ENCODE measurements around the gene DMPK. TPM values are rescaled to one million over a fixed set of nuclear protein-coding genes. Genes with fewer than 3 reads are reported as not detected.
"Not testable (repeated sequence)": the region's sequence is repeated elsewhere in the genome, so short reads cannot be mapped to it uniquely, and the experiment has no call there.

The DMPK gene
- total RNA-seq, 1 experiment from 2014 or later: 18.3 TPM

DNA sequence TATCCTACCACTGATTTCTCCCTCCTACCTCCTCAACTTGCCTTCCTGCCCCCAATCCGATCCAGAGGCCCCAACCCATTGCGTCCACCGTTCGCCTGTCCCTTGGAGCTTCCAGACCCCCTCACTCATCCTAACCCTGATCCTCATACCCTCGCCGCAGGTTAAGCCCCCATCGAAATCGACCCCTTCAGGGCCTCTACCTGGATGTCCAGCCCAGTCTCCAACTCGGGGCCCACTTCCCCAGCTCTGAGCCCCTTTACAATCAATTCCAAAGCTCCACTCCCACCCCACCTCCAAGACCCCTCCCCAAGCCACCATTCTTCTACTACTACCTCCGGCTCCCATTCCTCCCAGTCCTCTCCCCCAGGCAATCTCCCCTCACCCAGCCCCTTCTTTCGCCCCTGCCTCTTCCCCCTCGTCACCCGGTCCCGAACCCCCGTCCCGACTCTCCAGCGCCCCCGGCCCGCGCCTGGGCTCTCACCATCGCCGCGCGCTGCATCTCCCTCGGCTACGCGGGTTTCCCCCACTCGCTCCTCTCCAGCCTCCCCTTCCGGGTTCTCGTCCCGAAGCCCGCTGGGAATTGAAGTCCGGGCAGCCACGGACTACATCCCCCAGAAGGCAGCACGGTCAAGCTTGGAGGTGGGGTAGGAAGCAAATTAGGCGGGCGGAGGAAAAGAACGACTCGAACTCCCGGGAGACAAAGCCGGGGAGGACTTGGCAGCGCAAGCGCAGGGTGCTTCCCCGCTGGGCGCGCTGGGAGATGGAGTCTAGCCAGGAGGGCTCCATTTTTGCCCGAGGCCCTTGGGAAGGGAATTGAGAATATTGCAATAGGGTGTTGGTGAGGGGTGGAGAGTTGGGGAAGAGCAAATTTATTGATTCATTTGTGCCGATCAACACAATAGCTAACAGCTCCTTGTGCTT, 51.7 kb downstream of the DMPK start, which contains the start of gene FBXO46:
Gene FBXO46 (minus strand): TSS at position 529 of the 921 bp plus-strand sequence. CDS start 17,401 bp downstream, outside the sequence.
- POLR2A ChIA-PET (ENCODE audit: unreplicated experiment): interaction anchor here (0.6 to 0.9 kb wide), 3 partner anchors 39 to 1619 kb away, joined by 4 to 22 read pairs (median 10); partner anchors contain the start of gene SIX5

DNA sequence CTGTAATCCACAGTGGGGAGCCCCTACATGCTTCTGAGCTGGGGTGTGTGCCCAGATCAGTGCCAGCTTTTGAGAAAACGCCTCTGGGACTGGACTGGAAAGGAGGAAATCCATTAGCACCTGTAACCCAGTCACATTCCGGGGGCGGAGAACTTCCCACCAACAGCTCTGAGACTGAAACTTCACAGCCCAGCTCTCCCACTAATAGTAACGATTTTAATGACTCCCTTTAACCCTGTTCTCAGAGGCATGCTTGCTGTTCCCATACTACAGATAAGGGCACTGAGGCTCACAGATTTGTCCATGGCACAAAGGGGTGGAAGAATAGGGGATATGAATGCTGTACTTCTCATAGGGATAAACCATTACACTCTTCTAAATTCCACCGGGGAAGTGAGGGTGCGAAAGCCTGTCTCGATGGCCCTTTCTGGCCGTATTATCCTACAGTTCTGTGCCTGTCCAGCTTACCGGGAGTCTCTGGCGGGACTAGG, 52.4 kb downstream of the DMPK start:
- Histone ChIP-seq H3K4me2 (ENCODE audit: low read length) (peak overlapping the region; percentile 83), H3K4me1 (ENCODE audit: insufficient read depth, low read length) (no peaks in the 10 kb centered on the region), H3K36me3 (ENCODE audit: low read depth, low read length) (no peaks in the 10 kb centered on the region), H2AFZ (ENCODE audit: low read length) (peak overlapping the region; percentile 41; the same call in 1 of the 2 replicates), H4K20me1 (ENCODE audit: low read length) (no peaks in the 10 kb centered on the region), H3F3A (ENCODE audit: low read length, unreplicated experiment) (no peaks in the 10 kb centered on the region), H3K4me3 (ENCODE audit: low read length) (peak overlapping the region; percentile 86), H3K27ac (ENCODE audit: low read length) (no peak overlapping the region), H3K27me3 (ENCODE audit: low read length) (no peaks in the 10 kb centered on the region), H3K79me2 (ENCODE audit: low read length) (peaks cover 59% of the 10 kb centered on the region), H3K9me3 (ENCODE audit: low read length) (no peaks in the 10 kb centered on the region), H3K9me2 (replicated peaks; ENCODE audit: low read length) (no peaks in the 10 kb centered on the region), H3K9ac (ENCODE audit: low read length) (peak overlapping the region; percentile 87)
- intact Hi-C loops (cut with micrococcal nuclease): no loop called here
- TF ChIP-seq EZH2 (IDR thresholded peaks at IDR 0.05; ENCODE audit: low read length, unreplicated experiment) (no peak), EZH2phosphoT487 (IDR thresholded peaks at IDR 0.05; ENCODE audit: borderline replicate concordance, low read length) (no peak)
- DNase-seq: no peak
- BruUV-seq (replicated peaks): TSS peak; percentile 43
- CTCF ChIA-PET: no interaction called here
- peak; percentile 7; the same call in 1 of the 2 replicates for ATAC-seq
- POLR2A ChIA-PET (ENCODE audit: unreplicated experiment): no interaction called here

More for the DNA sequence above, 51.7 kb downstream of the DMPK start, which contains the start of gene FBXO46:
- peak within 1 kb of the TSS; percentile 65 for H2AFZ ChIP-seq (ENCODE audit: low read length)
- no peaks in the 10 kb centered on the region for H3K27me3 ChIP-seq (ENCODE audit: low read length)
- no peaks in the 10 kb centered on the region for H3K9me2 ChIP-seq (replicated peaks; ENCODE audit: low read length)
- CTCF ChIA-PET: interaction anchor here (0.6 kb wide), 2 partner anchors 14 to 86 kb away, joined by 5 to 9 read pairs; no protein-coding TSS in a partner anchor
- H3K9me3 ChIP-seq (ENCODE audit: low read length): no peaks in the 10 kb centered on the region
- H3K4me1 ChIP-seq (ENCODE audit: insufficient read depth, low read length): no peaks in the 10 kb centered on the region
- H3K79me2 ChIP-seq (ENCODE audit: low read length): peaks cover 51% of the 10 kb centered on the region
- intact Hi-C loops (cut with micrococcal nuclease): no loop called here
- peak; percentile 95 for DNase-seq
- no peak within 1 kb of the TSS for H3K27ac ChIP-seq (ENCODE audit: low read length)
- no peak for TF ChIP-seq EZH2phosphoT487 (IDR thresholded peaks at IDR 0.05; ENCODE audit: borderline replicate concordance, low read length)
- TF ChIP-seq, protein P1, sequence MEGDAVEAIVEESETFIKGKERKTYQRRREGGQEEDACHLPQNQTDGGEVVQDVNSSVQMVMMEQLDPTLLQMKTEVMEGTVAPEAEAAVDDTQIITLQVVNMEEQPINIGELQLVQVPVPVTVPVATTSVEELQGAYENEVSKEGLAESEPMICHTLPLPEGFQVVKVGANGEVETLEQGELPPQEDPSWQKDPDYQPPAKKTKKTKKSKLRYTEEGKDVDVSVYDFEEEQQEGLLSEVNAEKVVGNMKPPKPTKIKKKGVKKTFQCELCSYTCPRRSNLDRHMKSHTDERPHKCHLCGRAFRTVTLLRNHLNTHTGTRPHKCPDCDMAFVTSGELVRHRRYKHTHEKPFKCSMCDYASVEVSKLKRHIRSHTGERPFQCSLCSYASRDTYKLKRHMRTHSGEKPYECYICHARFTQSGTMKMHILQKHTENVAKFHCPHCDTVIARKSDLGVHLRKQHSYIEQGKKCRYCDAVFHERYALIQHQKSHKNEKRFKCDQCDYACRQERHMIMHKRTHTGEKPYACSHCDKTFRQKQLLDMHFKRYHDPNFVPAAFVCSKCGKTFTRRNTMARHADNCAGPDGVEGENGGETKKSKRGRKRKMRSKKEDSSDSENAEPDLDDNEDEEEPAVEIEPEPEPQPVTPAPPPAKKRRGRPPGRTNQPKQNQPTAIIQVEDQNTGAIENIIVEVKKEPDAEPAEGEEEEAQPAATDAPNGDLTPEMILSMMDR (conservative IDR thresholded peaks at IDR 0.05; ENCODE audit: low read depth, low read length): 0 out of 2 replicates have a peak, but pooled peaks have one; percentile 19
- no peak for TF ChIP-seq EZH2 (IDR thresholded peaks at IDR 0.05; ENCODE audit: low read length, unreplicated experiment)
- no TSS peak for BruUV-seq (replicated peaks)
- ATAC-seq: peak; percentile 99
- H3K4me3 ChIP-seq (ENCODE audit: low read length): peak within 1 kb of the TSS; percentile 86
- no peaks in the 10 kb centered on the region for H4K20me1 ChIP-seq (ENCODE audit: low read length)
- H3F3A ChIP-seq (ENCODE audit: low read length, unreplicated experiment): no peaks in the 10 kb centered on the region
- H3K9ac ChIP-seq (ENCODE audit: low read length): peak within 1 kb of the TSS; percentile 87
- H3K4me2 ChIP-seq (ENCODE audit: low read length): peak within 1 kb of the TSS; percentile 83
- H3K36me3 ChIP-seq (ENCODE audit: low read depth, low read length): no peaks in the 10 kb centered on the region

DNA sequence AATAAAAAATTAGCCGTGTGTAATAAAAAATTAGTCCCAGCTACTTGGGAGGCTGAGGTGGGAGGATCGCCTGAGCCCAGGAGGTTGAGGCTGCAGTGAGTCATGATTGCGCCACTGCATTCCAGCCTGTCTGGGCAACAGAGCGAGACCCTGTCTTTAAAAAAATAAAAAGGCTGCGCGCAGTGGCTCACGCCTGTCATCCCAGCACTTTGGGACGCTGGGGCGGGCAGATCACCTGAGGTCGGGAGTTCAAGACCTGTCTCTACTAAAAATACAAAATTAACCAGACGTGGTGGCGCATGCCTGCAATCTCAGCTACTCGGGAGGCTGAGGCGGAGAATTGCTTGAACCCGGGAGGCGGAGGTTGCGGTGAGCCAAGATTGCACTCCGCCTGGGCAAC, 53.6 kb downstream of the DMPK start:
- POLR2A ChIA-PET (ENCODE audit: unreplicated experiment); H3K27ac ChIP-seq (ENCODE audit: low read length); BruUV-seq (replicated peaks); H3K27me3 ChIP-seq (ENCODE audit: low read length); DNase-seq; CTCF ChIA-PET; H3K4me3 ChIP-seq (ENCODE audit: low read length); H3F3A ChIP-seq (ENCODE audit: low read length, unreplicated experiment); H2AFZ ChIP-seq (ENCODE audit: low read length); H3K9me3 ChIP-seq (ENCODE audit: low read length); H3K9me2 ChIP-seq (replicated peaks; ENCODE audit: low read length); ATAC-seq; H3K9ac ChIP-seq (ENCODE audit: low read length); H3K4me2 ChIP-seq (ENCODE audit: low read length); H3K4me1 ChIP-seq (ENCODE audit: insufficient read depth, low read length); H3K36me3 ChIP-seq (ENCODE audit: low read depth, low read length); intact Hi-C loops (cut with micrococcal nuclease); H4K20me1 ChIP-seq (ENCODE audit: low read length): not testable (repeated sequence)
- H3K79me2 ChIP-seq (ENCODE audit: low read length): peaks cover 67% of the 10 kb centered on the region

DNA sequence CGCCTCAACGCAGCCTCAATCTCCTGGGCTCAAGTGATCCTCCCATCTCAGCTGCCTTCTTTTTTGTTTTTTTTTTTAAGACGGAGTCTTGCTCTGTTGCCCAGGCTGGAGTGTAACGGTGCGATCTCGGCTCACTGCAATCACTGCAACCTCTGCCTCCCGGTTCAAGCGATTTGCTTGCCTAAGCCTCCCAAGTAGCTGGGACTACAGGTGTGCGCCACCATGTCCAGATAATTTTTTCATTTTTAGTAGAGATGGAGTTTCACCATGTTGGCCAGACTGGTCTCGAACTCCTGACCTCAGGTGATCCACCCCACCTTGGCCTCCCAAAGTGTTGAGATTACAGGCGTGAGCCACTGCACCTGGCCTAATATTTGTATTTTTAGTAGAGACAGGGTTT, 62.2 kb downstream of the DMPK start:
- peaks cover 37% of the 10 kb centered on the region for H3K79me2 ChIP-seq (ENCODE audit: low read length)
- CTCF ChIA-PET: interaction anchor here (0.6 kb wide), 1 partner anchor 50 kb away, joined by 3 read pairs; no protein-coding TSS in a partner anchor

More for the DNA sequence above, 62.2 kb downstream of the DMPK start:
- ATAC-seq; H2AFZ ChIP-seq (ENCODE audit: low read length); DNase-seq; BruUV-seq (replicated peaks); H3K36me3 ChIP-seq (ENCODE audit: low read depth, low read length); H3K4me3 ChIP-seq (ENCODE audit: low read length); H3K27me3 ChIP-seq (ENCODE audit: low read length); H3F3A ChIP-seq (ENCODE audit: low read length, unreplicated experiment); H3K9ac ChIP-seq (ENCODE audit: low read length); H3K9me2 ChIP-seq (replicated peaks; ENCODE audit: low read length); H3K4me2 ChIP-seq (ENCODE audit: low read length); H3K27ac ChIP-seq (ENCODE audit: low read length); intact Hi-C loops (cut with micrococcal nuclease); H3K9me3 ChIP-seq (ENCODE audit: low read length); H4K20me1 ChIP-seq (ENCODE audit: low read length): not testable (repeated sequence)
- POLR2A ChIA-PET (ENCODE audit: unreplicated experiment): interaction anchor here (0.6 kb wide), 1 partner anchor 118 kb away, joined by 4 read pairs; no protein-coding TSS in a partner anchor
- peaks cover 28% of the 10 kb centered on the region for H3K4me1 ChIP-seq (ENCODE audit: insufficient read depth, low read length)

Measured in PC-3 (cell line).